ENCODE results near the gene SLC6A12.

- no peak for TF ChIP-seq EZH2 (IDR thresholded peaks at IDR 0.05; ENCODE audit: low read depth)
- TF ChIP-seq, protein P1, sequence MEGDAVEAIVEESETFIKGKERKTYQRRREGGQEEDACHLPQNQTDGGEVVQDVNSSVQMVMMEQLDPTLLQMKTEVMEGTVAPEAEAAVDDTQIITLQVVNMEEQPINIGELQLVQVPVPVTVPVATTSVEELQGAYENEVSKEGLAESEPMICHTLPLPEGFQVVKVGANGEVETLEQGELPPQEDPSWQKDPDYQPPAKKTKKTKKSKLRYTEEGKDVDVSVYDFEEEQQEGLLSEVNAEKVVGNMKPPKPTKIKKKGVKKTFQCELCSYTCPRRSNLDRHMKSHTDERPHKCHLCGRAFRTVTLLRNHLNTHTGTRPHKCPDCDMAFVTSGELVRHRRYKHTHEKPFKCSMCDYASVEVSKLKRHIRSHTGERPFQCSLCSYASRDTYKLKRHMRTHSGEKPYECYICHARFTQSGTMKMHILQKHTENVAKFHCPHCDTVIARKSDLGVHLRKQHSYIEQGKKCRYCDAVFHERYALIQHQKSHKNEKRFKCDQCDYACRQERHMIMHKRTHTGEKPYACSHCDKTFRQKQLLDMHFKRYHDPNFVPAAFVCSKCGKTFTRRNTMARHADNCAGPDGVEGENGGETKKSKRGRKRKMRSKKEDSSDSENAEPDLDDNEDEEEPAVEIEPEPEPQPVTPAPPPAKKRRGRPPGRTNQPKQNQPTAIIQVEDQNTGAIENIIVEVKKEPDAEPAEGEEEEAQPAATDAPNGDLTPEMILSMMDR (conservative IDR thresholded peaks at IDR 0.05), result no peak
Observed at GRCh38 chr12:208813-209212, 5.1 kb downstream of the SLC6A12 start.
